ENCODE data around the gene CELA2A. TPM values are rescaled to one million over a fixed set of nuclear protein-coding genes. Genes with fewer than 3 reads are reported as not detected.
"Not testable (repeated sequence)": the region's sequence is repeated elsewhere in the genome, so short reads cannot be mapped to it uniquely, and the experiment has no call there.

CELA2A gene
- total RNA-seq, 1 donor from 2014 or later, result not detected

DNA sequence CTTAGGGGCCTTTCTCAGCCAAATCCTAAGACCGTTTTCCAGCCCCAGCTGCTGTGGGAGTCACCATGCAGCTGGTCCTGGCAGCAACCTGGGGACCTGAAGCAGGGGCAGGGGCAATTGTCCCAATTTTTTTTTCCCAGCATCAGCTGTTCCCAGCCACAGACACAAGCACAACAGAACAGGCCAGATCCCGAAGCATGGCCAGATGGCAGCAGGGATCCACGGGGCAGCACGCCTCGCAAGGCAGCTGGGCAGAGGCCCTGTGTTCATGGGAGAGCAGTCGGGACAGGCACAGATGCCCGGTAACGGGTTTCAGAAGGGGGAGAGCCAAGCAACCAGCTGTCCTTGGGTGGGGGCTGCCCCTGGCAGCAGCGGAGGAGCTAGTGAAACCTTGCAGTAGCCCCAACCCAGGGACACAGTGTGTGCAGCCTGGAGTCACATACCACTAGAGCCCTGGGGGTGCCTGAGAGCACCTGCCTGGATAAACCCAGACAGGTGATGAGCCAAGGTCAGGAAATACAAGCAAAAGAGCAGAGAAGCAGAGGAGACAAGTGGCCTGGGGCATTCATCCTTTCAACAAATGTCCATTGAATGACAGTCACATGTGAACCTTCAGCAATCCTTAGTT is 13.4 kb downstream of the CELA2A start:
- DNase-seq (ENCODE audit: low spot score); intact Hi-C loops (cut with micrococcal nuclease); H3K27me3 Mint-ChIP-seq (ENCODE audit: insufficient read depth); H3K4me3 Mint-ChIP-seq; H3K9me3 Mint-ChIP-seq; H3K4me1 Mint-ChIP-seq (ENCODE audit: low read depth); H3K27ac Mint-ChIP-seq; H3K36me3 Mint-ChIP-seq (ENCODE audit: low read depth): not testable (repeated sequence)

DNA sequence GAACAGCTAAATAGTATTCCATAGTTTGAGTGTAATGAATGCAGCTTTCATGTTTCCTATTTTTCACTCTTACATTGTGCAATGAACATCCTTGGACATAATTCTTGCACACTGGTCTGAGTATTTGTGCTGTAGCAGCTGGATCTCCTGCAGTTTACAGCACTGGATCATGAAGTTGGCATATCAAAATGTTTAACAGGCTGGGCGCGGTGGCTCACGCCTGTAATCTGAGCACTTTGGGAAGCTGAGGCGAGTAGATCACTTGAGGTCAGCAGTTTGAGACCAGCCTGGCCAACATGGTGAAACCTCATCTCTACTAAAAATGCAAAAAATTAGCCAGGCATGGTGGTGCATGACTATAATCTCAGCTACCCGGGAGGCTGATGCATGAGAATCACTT is 14.5 kb downstream of the CELA2A start:
- DNase-seq (ENCODE audit: low spot score); H3K4me1 Mint-ChIP-seq (ENCODE audit: low read depth); H3K36me3 Mint-ChIP-seq (ENCODE audit: low read depth); H3K27me3 Mint-ChIP-seq (ENCODE audit: insufficient read depth); H3K4me3 Mint-ChIP-seq; H3K9me3 Mint-ChIP-seq; H3K27ac Mint-ChIP-seq; intact Hi-C loops (cut with micrococcal nuclease): not testable (repeated sequence)

DNA sequence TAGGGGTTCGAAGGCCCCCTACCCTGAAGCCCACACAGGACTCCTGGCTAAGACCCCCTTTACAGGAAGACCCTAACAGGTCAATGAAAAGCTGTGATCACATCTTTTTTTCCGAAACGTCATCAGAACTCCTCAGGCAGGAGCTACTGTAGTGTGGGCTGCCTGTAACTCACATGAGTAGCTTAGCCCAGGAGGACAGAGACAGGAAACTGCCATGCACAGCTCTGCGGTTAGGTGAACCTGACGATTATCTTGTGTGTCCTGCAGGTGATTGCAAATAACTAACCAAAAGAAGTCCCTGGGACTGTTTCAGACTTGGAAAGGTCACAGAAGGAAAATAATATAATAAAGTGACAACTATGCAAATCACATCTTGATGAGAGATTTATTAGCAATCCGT is 15.2 kb downstream of the CELA2A start:
- H3K27me3 Mint-ChIP-seq (ENCODE audit: insufficient read depth); H3K36me3 Mint-ChIP-seq (ENCODE audit: low read depth); DNase-seq (ENCODE audit: low spot score); H3K4me1 Mint-ChIP-seq (ENCODE audit: low read depth); H3K4me3 Mint-ChIP-seq; intact Hi-C loops (cut with micrococcal nuclease); H3K9me3 Mint-ChIP-seq; H3K27ac Mint-ChIP-seq: not testable (repeated sequence)

DNA sequence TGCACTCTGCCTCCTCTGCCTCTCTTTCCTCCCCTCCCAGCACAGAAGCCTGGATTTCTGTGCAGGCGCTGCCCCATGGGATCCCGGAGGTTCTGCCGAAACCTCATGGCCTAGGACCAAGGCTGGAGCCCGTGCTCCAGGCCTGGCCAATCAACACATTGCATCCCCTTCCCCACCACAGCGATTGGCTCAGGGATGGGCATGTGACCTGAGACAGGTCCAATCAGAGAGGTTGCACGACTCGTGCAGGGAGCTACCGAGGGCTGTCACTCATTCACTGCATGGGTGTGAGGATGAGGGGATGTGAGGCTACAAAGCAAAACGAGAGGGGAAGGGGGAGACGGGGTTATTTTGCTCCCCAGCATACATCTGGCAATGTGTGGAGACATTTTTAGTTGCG is 16.1 kb downstream of the CELA2A start:
- intact Hi-C loops (cut with micrococcal nuclease), result no loop called here
- H3K9me3 Mint-ChIP-seq, result no peaks in the 10 kb centered on the region
- H3K4me3 Mint-ChIP-seq, result no peak overlapping the region
- no peak for DNase-seq (ENCODE audit: low spot score)
- no peaks in the 10 kb centered on the region for H3K4me1 Mint-ChIP-seq (ENCODE audit: low read depth)
- H3K27me3 Mint-ChIP-seq (ENCODE audit: insufficient read depth), result peaks cover 2% of the 10 kb centered on the region
- H3K27ac Mint-ChIP-seq, result no peak overlapping the region
- no peaks in the 10 kb centered on the region for H3K36me3 Mint-ChIP-seq (ENCODE audit: low read depth)

DNA sequence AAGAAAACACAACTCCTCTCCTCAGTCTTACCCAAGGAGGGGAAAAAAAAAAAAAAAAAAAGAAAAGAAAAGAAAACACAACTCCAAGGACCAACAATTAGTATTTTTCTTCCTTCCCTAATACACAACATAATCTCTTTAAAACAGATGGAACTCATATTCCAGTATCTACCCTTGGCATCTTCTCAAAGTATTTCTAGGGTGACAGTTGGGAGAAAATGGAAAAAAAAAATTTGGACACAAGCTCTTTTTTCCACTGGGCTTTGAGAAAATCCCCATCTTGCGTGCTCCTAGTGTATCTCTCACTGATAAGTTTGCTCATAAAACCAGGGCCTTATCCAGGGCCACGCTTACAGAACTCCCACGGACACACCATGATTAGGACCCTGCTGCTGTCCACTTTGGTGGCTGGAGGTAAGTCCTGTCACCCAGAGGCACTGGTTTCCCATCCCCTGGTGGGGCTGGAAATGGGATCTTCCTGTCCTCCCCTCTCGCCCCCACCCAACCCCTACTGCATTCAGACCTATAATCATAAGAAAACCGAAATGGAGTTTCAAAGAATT is 19.3 kb downstream of the CELA2A start, which contains the start of gene CELA2B:
TSS of gene CELA2B (plus strand) at position 353 of the 563 bp plus-strand sequence. CDS start at position 375, 22 bp downstream.
- Mint-ChIP-seq H3K9me3 (no peaks in the 10 kb centered on the region), H3K36me3 (ENCODE audit: low read depth) (no peaks in the 10 kb centered on the region), H3K27me3 (ENCODE audit: insufficient read depth) (peaks cover 3% of the 10 kb centered on the region), H3K4me3 (no peak within 1 kb of the TSS), H3K27ac (no peak within 1 kb of the TSS), H3K4me1 (ENCODE audit: low read depth) (no peaks in the 10 kb centered on the region)
- intact Hi-C loops (cut with micrococcal nuclease), result no loop called here
- DNase-seq (ENCODE audit: low spot score), result no peak

DNA sequence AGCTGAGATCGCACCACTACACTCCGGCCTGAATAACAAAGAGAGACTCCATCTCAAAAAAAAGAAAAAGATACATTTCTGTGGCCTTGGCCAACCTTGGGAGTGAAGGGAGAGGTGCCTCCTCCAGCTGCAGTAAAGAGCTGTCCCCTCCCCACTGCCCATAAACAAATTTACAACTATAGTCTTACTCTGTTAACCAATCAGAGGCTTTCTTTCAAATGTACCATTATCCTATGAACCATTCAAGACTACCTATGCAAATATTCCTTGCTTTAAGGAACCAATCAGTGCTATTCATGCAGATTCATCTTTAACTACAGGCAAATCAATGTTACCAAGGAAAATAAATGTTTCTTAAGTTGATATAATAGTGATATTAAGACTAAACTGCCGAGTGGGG is 20.4 kb downstream of the CELA2A start:
- H3K27ac Mint-ChIP-seq, result no peak overlapping the region
- H3K36me3 Mint-ChIP-seq (ENCODE audit: low read depth), result no peaks in the 10 kb centered on the region
- intact Hi-C loops (cut with micrococcal nuclease), result no loop called here
- H3K9me3 Mint-ChIP-seq, result no peaks in the 10 kb centered on the region
- DNase-seq (ENCODE audit: low spot score), result no peak
- H3K4me1 Mint-ChIP-seq (ENCODE audit: low read depth), result no peaks in the 10 kb centered on the region
- no peak overlapping the region for H3K4me3 Mint-ChIP-seq
- peaks cover 3% of the 10 kb centered on the region for H3K27me3 Mint-ChIP-seq (ENCODE audit: insufficient read depth)

DNA sequence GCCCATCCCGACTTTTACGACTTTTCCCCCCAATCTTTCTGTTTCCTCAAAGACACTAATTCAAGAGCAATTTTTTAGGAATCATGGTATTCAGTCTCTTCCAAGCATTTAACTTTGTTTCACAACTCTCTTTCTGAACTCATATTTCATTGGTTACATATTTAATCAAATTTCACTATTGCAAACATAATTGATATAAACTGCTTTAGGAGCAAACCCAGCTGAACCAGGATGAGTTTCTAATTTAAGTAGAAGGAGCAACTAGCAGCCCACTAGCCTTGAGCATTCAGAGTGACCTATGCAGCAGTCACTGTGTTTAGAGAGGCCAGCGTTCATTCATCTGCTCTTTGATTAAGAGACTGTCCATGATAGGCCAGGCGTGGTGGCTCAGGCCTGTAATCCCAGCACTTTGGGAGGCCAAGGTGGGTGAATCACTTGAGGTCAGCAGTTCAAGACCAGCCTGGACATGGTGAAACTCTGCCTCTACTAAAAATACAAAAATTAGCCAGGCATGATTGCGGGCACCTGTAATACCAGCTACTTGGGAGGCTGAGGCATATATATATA is 21.2 kb downstream of the CELA2A start:
- Mint-ChIP-seq H3K4me3 (no peak overlapping the region), H3K27ac (no peak overlapping the region), H3K27me3 (ENCODE audit: insufficient read depth) (peaks cover 3% of the 10 kb centered on the region), H3K9me3 (no peaks in the 10 kb centered on the region), H3K4me1 (ENCODE audit: low read depth) (no peaks in the 10 kb centered on the region), H3K36me3 (ENCODE audit: low read depth) (no peaks in the 10 kb centered on the region)
- DNase-seq (ENCODE audit: low spot score), result no peak
- intact Hi-C loops (cut with micrococcal nuclease), result no loop called here

DNA sequence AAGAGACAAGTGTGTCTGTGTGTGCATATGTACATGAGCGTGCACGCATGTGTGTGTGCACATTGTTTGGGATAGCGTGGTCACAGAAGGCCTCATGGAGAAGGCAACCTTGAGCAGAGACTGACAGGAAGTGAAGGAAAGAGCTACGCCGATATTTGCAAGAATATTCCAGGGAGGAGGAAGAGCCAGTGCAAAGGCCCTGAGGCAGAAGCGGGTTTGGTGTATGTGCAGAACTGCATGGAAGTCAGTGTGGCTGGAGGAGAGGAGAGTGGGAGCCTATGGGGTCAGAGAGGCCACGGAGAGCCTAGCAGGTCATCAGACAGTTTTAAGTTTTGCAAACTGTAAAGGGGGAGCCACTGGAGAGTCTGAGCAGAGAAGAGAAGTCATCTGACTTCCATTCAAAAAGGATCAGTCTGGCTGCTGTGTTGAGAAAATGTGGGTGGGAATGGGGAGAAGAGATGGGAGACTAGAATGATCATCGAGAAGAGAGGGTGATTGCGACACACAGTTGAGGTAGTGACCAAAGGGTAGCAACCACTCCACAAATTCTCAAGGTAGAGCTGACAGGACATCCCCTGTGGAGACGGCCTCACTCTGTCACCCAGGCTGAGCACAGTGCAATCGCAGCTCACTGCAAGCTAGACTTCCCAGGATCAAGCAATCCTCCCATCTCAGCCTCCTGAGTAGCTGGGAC is 23.3 kb downstream of the CELA2A start:
- intact Hi-C loops (cut with micrococcal nuclease), result no loop called here
- Mint-ChIP-seq H3K27ac (no peak overlapping the region), H3K27me3 (ENCODE audit: insufficient read depth) (peaks cover 5% of the 10 kb centered on the region), H3K4me1 (ENCODE audit: low read depth) (no peaks in the 10 kb centered on the region), H3K9me3 (no peaks in the 10 kb centered on the region), H3K36me3 (ENCODE audit: low read depth) (peaks cover 2% of the 10 kb centered on the region), H3K4me3 (no peak overlapping the region)
- DNase-seq (ENCODE audit: low spot score), result no peak

DNA sequence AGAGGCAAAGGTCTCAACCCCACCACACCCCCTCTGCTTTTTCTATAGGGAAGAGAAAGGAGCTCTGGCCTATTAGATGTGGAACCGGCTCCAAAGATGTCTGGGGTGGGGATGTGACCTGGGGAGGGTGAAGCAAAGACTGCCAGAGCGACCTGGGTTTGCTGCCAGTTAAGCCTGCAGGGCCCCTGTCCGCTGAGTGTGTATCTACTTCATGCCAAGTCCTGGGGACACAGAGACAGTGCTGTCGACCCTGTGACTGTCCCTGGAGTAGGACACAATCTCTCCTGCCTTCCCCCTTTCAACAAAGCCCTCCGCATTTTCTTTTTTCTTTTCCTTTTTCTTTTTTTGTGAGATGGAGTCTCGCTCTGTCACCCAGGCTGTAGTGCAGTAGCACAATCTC is 25.9 kb downstream of the CELA2A start:
- H3K36me3 Mint-ChIP-seq (ENCODE audit: low read depth), result peaks cover 18% of the 10 kb centered on the region
- H3K4me3 Mint-ChIP-seq; intact Hi-C loops (cut with micrococcal nuclease); H3K27me3 Mint-ChIP-seq (ENCODE audit: insufficient read depth); DNase-seq (ENCODE audit: low spot score); H3K9me3 Mint-ChIP-seq; H3K4me1 Mint-ChIP-seq (ENCODE audit: low read depth); H3K27ac Mint-ChIP-seq: not testable (repeated sequence)

DNA sequence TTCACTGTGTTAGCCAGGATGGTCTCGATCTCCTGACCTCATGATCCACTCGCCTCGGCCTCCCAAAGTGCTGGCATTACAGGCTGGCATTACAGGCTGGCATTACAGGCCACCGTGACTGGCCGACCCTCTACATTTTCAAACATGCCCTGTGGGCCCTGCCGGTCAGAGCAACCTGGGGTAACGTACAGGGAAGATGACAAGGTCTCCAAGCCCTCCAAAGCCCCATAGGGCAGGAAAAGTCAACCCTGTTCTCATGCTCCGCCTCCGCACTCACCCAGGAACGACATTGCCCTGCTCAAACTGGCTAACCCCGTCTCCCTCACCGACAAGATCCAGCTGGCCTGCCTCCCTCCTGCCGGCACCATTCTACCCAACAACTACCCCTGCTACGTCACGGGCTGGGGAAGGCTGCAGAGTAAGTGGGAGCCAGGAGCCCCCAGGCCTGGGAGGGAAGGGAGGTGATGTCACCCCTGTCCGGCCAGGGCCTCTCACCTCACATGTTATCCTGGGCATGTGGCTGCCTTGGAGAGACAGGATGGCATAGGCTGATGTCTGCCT is 26.5 kb downstream of the CELA2A start:
- H3K9me3 Mint-ChIP-seq; H3K27ac Mint-ChIP-seq; H3K4me3 Mint-ChIP-seq; intact Hi-C loops (cut with micrococcal nuclease); H3K4me1 Mint-ChIP-seq (ENCODE audit: low read depth); DNase-seq (ENCODE audit: low spot score); H3K27me3 Mint-ChIP-seq (ENCODE audit: insufficient read depth): not testable (repeated sequence)
- H3K36me3 Mint-ChIP-seq (ENCODE audit: low read depth), result peaks cover 18% of the 10 kb centered on the region

DNA sequence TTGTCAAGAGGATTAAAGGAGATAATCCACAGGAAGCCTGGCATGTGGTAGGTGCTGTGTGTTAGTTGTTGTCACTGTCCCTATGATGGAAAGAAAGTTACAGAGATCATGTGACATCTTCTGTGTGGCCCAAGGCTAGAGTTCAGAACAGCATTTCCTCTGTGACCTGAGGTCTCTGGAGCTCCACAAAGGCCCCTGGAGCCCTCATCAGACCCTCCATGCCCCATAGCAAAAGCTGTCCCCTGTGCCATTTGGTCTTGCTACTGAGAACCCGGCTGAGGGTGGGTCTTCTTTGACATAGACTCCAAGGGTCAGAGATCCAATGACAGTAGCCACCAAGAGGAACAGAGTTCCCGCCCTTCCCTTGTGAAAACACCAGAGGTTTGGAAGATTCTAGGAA is 27.4 kb downstream of the CELA2A start:
- no peak for DNase-seq (ENCODE audit: low spot score)
- Mint-ChIP-seq H3K27me3 (ENCODE audit: insufficient read depth) (peaks cover 3% of the 10 kb centered on the region), H3K27ac (no peak overlapping the region), H3K4me1 (ENCODE audit: low read depth) (no peaks in the 10 kb centered on the region), H3K36me3 (ENCODE audit: low read depth) (peaks cover 20% of the 10 kb centered on the region), H3K9me3 (no peaks in the 10 kb centered on the region), H3K4me3 (no peak overlapping the region)
- intact Hi-C loops (cut with micrococcal nuclease), result no loop called here

GRCh38 chr1:15484443-15484842 is 27.9 kb downstream of the CELA2A start:
- H3K27ac Mint-ChIP-seq, H3K9me3 Mint-ChIP-seq: not testable (repeated sequence)

DNA sequence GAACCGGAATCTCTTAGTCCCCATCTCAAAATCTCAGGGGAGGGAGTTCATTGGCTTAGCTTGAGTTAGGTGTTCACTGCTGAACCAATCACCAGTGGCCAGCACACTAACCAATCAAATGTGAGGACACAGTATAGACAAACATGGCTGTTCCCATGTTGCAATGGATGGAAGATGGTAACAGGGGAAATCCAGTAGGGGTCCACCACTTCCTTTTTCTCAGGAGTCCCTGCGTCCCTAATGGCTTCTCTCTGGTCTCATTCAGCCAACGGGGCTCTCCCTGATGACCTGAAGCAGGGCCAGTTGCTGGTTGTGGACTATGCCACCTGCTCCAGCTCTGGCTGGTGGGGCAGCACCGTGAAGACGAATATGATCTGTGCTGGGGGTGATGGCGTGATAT is 29.1 kb downstream of the CELA2A start:
- Mint-ChIP-seq H3K36me3 (ENCODE audit: low read depth) (peaks cover 25% of the 10 kb centered on the region), H3K27me3 (ENCODE audit: insufficient read depth) (peaks cover 2% of the 10 kb centered on the region), H3K27ac (no peak overlapping the region), H3K9me3 (no peaks in the 10 kb centered on the region), H3K4me1 (ENCODE audit: low read depth) (no peaks in the 10 kb centered on the region), H3K4me3 (no peak overlapping the region)
- intact Hi-C loops (cut with micrococcal nuclease), result no loop called here
- DNase-seq (ENCODE audit: low spot score), result no peak

More at GRCh38 chr1:15484443-15484842, 27.9 kb downstream of the CELA2A start:
- H3K36me3 Mint-ChIP-seq (ENCODE audit: low read depth), result peaks cover 20% of the 10 kb centered on the region
- DNase-seq (ENCODE audit: low spot score); H3K4me1 Mint-ChIP-seq (ENCODE audit: low read depth); H3K4me3 Mint-ChIP-seq; intact Hi-C loops (cut with micrococcal nuclease); H3K27me3 Mint-ChIP-seq (ENCODE audit: insufficient read depth): not testable (repeated sequence)
